Measurements from ENCODE around the gene WNT4.
"Not testable (repeated sequence)": the region's sequence is repeated elsewhere in the genome, so short reads cannot be mapped to it uniquely, and the experiment has no call there.

Gene WNT4

DNA sequence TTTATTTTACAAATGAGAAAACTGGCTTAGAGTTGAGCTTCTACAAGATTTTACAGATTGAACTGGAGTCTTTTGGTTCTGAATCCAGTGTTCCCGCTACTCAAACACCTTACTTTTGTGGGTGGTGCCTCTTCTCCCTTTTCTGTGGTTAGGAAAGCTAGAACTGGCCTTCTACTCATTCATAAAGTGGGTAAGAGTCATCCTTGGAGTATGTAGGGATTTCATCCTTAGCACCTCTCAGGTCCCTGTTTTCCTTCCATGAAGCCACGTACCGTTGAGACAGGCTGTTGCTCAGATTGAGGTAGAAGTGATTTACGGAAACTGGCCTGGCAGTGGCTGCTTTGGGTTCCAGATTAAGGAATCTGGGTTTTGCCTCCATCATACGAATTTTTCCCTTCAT lies 35.8 kb downstream of the WNT4 start:
- no peak for DNase-seq

DNA sequence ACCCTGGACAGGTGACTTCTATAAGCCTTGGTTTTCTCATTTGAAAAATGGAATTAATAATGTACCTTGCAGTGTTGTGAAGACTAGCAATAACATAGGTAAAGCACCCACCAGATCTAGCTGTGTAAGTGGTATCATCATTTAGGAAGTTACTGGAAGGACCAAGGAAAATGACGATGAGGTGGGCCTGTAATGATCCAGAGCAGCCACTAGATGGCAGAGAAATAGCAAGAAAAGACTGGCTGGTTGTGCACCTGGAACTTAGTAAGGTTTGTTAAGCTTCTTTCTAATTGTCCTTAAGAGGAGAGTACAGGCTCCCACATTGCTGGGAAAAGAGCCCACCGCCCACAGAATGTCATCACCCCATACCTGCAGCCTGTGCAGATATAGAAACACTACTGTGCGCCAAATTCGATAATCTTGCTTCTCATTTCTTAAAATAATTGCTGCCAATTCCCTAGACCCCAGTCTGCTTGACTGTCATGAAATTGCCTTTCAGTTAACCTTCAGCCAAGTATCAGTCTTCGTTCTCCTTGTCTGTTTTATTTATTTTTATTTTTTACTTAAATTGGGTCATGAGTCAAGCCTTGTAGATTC lies 37.2 kb downstream of the WNT4 start:
- peak; percentile 70 to 73 for DNase-seq

DNA sequence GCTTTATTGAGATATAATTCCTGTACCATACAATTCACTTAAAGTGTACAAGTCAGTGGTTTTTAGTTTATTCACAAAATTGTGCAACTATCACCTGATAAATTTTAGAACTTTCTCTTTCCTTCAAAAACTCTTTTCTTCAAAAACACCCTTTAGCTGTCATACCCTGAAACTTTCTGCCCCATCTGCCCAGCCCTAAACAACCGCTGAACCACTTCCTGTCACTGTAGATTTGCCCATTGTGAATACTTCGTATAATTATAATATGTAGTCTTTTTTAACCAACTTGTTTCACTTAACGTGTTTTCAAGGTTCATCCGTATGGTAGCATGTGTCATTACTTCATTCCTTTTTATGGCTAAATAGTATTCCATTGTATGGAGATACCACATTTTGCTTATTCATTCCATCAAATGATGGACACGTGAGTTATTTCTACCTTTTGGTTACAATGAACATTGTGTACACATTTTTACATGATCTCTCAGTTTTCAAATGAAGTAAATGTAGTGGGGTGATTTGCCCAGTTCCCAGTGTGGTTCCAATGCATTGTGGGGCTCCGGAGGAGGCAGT lies 37.9 kb downstream of the WNT4 start:
- DNase-seq = no peak

DNA sequence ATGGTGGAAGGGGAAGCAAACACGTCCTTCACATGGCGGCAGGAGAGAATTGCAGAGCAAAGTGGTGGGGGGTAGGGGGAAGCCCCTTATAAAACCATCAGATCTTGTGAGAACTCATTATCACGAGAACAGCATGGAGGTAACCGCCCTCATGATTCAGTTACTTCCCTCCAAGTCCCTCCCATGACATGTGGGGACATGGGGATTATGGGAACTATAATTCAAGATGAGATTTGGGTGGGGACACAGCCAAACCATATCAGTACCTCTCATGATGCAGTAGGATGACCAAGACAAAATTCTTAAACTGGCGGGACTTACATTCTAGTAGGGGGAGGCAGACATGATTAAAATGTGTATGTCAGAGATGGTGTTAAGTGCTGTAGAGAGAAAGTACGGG lies 38.8 kb downstream of the WNT4 start:
- no peak for DNase-seq

DNA sequence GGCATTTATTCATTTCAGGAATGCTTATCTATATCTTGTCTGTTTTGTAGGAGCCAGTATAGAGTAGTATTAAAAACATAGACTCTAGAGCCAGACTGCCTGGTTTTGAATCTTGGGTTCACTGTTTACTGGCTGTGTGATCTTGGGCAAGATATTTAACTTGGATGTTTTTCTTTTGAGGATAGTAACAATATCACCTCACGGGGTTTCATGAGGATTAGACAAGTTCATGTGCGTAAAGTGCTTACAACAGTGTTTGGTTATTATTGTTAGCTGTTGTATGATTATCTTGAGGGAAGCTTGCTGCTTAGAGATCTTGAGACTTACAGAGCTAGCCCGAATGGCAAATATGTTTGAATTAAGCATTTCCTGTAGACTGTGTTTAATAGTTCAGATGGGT lies 40.2 kb downstream of the WNT4 start:
- no peak for DNase-seq

DNA sequence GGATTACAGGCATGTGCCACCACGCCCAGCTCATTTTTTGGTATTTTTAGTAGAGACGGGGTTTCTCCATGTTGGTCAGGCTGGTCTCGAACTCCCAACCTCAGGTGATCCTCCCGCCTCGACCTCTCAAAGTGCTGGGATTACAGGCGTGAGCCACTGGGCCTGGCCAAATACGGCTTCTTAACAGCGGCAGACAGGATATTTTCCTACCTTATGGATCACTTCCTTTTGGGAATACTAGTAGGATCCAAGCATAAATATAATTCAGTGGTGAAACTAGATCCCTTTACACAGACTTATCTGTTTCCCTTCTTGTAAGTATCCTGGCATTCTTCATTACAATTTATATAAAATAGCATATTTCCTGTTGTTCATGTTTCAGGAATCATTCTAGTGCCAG lies 40.9 kb downstream of the WNT4 start:
- DNase-seq = no peak

DNA sequence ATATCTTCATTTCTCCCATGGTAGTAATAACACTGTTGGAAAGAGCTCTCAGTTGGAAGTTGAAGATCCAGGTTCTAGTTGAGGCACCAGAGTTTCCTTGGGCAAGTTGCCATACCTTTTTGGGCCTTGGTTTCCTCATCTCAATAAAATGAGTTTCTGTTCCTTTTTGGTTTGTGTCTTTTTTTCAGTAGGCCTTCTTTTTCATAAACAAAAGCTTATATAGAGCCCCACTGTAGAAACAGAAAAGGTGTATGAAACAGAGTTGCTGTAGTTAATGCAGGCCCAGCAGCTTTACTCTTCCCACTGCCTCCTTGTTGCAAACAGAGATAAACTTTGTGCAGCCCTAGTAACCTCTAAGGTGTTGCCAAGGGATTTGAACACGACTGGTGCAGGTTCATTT lies 41.7 kb downstream of the WNT4 start:
- no peak for DNase-seq

DNA sequence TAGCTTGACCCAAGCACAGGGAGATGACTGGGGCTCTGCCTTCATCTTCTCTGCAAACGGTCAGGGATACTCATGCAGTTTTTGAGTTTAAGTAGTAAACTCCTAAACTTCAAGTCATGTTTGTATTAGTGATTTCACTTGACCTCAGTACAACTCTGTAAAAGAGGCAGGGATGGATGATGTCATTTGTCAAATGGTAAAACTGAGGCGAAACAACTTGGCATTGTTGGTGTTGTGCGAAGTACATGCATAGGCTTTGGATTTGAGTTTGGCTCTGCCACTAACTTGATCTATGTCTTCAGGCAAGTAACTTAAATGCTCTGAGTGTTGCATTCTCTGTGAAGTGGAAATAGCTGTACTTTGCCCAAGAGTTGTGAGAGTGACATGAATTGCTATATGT lies 42.7 kb downstream of the WNT4 start:
- DNase-seq = no peak

DNA sequence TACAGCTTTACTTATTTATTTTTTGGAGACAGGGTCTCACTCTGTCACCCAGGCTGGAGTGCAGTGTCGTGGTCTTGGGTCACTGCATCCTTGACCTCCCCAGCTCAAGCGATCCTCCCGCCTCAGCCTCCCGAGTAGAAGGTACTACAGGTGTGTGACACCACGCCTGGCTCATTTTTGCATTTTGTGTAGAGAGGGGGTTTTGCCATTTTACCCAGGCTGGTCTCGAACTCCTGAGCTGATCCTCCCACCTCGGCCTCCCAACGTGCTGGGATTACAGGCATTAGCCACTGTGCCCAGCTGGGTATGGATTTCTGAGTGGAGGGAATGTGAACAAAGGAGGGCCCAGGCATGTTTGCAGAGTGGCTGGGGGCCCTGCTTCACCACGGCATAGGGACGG lies 44.1 kb downstream of the WNT4 start:
- no peak for DNase-seq

DNA sequence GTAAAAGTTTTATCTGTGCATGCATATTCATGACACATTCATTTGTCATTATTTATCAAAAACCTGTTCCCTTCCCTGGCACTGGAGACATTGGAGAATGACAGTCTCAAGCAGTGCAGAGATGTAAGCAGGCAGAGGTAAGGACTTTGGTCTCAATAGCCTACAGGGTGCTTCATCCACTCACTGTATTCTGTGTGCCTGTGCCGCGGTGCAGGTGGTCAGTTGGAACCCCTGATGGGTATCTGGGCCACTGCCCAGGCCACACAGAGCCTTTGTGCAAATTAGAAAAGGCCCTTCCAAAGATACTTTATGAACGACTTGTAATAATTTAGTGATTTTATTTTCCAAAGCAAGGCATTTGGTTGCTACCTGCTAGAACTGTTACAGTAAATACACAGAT lies 46.4 kb downstream of the WNT4 start:
- no peak for DNase-seq

DNA sequence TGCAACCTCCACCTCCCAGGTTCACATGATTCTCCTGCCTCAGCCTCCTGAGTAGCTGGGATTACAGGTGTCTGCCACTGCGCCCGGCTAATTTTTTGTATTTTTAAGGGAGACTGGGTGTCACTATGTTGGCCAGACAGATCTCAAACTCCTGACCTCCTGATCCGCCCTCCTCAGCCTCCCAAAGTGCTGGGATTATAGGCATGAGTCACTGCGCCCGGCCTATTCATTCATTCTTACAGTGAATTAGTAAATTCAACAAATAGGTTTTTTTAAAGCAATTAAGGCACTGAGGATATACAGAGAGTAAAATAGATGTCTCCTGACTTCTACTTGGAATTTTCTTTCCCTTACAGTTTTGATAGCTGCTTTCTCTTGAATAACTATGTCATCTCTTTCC lies 46.9 kb downstream of the WNT4 start:
- DNase-seq = no peak

DNA sequence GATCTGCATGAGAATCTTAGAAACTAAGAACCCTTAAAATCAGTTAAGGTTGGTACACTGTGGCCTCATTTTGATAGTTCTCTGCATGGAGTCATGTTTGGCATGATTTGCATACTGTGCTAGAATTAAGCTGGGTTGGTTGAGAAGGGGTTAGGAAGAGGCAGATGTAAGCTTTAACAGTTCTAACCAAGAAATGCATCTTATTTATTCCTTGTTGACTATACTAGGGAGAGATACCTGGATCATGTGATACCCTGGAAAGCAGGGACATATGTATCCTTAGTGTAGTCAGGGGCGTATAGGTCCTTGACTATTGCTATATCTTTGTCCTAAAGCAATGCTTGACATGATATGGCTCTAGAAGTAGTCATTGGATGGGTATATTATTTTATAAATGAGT lies 49.4 kb downstream of the WNT4 start:
- DNase-seq = no peak

DNA sequence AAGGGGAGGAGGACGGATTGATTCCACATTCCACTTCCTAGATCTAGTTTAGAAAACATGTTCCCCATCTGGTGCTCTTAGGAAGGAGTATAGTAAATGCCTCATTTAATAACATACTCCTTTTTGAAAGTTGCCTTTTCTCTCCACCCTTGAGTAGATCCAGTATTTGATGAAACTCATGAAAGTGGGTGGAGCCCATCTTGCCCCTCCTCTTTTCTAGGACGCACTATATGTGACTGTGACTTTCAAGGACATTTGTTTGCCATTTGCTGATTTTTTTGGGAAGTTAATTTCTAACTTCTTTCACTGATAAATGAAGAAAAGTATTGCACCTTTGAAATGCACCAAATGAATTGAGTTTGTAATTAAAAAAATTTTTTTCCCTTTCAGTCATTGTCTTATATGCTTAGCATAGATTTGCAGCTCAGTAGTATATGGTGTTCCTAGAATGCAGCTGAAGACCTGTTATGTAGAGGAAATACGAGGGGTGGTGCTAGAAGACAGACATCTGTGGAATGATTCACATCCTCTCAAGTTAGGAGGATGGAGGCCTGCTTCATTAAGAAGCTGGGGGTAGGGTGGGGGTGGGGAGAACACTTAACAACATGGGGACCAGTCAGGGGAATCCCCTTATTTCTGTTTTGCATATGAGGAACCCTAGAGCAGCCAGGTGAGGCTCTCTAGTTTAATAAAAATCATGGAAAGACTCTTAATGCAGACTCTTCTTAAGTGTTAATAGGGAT lies 50.7 kb downstream of the WNT4 start:
- not testable (repeated sequence) for DNase-seq

DNA sequence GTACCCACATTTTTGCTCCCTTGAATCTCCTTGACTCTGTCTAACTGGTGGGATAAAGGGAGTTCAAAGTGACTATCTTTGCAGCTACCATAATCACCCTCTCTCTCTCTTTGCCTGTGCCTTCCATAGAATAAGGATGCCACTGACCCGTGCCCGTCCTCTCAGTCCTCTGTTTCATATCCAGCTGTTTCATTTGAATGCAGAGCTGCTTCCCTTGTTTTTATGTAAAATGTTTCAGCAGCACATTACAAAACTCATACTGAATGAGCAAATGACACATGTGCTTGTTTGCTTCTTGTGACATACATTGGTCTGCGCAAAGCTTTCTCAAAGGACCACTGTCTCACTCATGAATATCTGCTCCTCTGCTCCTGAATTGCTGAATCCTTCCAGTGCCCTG lies 52.0 kb downstream of the WNT4 start:
- no peak for DNase-seq

DNA sequence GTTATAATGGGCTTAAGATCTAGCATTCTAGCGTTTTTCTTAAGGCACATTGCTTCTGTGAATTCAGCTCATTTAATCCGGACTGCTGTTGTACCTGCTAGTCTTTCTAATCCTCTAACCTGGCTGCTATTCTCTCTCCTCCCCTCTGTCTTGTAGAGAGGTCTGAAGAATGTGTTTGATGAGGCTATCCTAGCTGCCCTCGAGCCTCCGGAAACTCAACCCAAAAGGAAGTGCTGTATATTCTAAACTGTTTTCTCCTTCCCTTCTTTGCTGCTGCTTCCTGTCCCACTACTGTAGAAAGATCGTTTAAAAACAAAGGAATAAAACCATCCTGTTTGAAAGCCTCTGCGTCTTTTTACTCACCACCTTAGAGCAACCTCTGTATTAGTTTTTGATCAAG lies 53.1 kb downstream of the WNT4 start:
- no peak for DNase-seq

DNA sequence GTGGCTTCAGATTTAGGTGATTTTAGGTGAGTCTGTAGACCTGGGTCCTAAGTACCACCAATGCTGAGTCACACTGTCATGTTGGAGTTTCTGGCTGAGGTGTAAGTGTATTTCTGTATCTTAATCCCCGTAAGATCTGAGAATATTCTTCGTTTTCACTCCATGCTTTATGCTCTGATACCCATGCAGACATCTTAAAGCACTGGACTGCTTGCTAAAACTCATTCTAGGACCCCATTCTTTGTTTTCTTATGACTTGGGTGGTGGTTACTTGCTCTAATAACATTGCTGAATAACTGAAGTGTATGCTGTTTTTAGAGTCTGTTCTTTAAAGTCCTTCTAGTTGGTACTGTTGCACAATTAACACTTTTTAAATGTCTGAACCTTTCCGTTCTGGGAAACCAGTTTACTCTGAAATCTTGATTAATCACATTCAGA lies 53.7 kb downstream of the WNT4 start:
- no peak for DNase-seq

DNA sequence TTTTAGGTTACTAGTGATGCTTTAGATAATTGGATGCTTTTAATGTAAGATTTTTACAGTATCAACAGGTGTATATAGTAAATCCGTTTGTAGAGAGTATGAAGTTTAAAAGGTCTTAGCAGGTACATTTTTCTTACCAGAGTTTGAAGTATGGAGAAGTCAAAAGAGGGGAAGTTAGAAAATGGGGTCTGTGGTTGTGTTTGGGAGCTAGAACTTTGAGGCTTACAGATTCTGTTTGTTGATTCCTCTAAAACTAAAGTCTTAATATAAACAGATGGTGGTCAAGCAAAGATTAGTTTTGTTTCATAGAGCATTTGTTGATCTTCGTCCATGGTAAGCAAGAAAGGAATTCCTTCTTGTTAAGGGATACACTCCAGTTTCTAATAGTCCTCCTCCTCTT lies 54.6 kb downstream of the WNT4 start:
- no peak for DNase-seq

DNA sequence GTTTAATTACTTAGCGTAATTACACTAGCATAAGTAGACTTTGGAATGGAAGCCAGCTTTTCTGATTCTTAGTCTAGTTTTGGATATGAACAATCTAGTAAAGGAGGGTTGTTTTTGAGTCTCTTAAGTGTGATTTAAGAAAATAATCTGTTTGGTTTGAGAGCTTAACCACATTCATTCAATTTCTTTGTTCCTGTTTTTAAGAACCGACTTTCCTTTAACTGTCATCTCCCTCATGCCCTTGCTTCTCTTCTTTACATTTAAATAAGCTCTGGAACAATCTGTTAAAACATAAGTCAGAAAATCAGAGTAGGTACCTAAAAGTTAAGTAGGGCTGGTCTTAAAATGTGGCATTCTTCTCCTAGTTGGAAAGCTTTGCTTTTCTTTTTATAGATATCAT lies 62.7 kb downstream of the WNT4 start:
- no peak for DNase-seq

DNA sequence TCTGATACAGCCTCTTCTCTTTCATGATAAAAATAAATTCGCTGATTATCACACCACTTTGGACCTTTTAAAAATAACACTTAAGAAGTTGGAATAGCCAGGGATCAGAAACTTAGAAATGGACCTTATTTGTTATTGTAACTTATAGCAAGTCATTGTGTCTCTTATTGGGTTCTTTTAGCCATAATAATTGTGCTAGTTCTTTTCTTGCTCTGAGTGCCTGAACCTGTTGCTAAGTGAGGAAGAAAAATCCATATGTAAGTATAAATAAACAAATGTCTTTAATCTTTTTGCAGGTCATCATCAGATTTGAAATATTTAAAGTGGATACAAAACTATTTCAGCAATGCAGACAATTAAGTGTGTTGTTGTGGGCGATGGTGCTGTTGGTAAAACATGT lies 64.8 kb downstream of the WNT4 start:
- DNase-seq = no peak

DNA sequence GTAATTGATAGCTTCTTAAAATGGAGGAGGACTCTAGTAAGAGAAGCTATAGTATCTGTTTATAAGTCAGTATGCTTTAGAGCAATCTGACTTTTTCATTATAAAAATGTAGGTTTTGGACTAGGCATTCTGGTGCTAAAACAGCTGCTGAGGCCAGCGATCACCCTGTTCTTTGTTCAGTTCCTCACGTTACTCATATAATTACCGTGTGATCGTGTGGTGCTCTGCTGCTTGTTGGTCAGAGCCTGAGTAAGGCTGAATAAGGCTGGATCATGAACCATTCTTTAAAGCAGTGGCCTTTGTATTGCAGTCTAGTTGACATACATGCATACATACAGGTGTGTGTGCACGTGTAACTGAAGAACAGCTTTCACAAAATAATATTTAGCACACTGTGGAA lies 65.2 kb downstream of the WNT4 start:
- peak; percentile 53 to 79 for DNase-seq

DNA sequence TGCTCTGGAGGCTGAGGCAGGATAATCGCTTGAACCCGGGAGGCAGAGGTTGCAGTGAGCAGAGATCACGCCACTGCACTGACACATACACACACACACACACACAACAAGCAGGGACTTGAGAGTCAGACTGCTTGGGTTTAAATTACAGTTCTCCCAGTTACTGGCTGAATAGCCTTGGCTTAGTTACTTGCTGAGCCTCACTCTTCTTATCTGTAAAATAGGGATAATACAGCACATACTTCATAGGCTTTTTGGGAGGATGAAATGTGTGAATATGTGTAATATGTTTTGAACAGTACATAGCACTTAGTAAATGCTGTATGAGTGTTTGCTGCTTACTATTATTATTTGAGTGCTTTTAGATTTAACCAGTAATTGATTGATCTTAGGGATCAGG lies 66.6 kb downstream of the WNT4 start:
- no peak for DNase-seq

DNA sequence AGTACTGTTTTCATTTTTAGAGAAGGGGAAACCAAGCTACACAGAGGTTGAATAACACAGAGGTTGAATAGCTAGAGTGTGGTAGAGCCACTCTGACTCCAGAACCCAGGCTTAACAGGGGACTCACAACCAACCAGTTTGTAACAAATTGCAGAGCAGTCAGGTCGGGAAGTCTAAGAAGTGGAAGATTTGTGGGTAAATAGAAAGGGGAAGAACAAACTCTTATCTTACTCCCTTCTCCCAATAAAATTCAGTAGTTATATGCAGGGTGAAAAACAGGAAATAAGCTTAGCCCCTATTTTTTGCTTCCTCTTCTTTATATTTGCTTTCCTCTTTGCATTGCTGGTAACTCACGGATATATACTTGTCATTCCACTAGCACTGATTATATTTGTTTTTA lies 67.2 kb downstream of the WNT4 start:
- no peak for DNase-seq

DNA sequence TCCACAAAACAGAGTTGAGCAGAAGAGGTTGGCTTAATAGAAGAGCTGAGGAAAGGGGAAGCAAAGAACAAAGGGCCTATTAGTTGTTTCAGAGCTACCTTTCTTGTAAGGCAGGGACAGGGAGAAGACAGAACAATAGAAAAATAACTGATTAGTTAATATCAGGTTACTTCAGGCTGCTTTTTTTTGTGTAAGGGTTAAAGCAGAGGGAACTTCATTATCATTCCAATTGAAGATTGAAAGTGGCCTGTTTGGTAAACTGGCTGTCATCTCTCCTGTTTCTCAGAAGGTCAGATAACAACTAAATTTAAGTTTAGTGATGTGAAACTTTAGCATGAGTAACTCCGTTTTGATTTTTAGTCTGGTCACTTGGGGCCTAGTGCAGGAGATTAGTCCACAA lies 68.1 kb downstream of the WNT4 start:
- DNase-seq = no peak

DNA sequence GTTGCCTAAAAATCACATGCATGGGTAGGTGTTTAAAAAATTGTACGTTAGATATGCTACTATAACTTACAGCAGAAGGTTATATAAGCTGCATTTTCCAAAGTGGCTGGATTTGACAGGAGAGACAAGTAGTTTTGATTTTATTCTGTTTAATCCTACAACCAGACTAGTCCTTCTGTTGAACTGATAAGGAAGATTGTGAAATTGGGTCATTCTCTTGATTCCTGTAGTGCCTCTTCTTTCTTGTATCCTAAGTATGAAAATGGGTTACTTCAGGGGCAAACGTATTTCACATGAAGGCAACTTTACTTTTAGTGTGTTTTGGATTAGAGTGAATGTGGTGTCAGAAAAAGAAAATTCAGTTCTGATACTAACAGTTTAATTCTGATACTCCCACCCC lies 71.4 kb downstream of the WNT4 start:
- no peak for DNase-seq
